NCI-H2196 (cell line): ENCODE measurements around the gene IGFL1.
"Not testable (repeated sequence)": the region's sequence is repeated elsewhere in the genome, so short reads cannot be mapped to it uniquely, and the experiment has no call there.

Experiments
- DNase-seq: peaks from one replicate; lab custom pipeline; 2025; ENCODE audit not compliant: unreplicated experiment; lab: John Stamatoyannopoulos, UW

Gene IGFL1

DNA sequence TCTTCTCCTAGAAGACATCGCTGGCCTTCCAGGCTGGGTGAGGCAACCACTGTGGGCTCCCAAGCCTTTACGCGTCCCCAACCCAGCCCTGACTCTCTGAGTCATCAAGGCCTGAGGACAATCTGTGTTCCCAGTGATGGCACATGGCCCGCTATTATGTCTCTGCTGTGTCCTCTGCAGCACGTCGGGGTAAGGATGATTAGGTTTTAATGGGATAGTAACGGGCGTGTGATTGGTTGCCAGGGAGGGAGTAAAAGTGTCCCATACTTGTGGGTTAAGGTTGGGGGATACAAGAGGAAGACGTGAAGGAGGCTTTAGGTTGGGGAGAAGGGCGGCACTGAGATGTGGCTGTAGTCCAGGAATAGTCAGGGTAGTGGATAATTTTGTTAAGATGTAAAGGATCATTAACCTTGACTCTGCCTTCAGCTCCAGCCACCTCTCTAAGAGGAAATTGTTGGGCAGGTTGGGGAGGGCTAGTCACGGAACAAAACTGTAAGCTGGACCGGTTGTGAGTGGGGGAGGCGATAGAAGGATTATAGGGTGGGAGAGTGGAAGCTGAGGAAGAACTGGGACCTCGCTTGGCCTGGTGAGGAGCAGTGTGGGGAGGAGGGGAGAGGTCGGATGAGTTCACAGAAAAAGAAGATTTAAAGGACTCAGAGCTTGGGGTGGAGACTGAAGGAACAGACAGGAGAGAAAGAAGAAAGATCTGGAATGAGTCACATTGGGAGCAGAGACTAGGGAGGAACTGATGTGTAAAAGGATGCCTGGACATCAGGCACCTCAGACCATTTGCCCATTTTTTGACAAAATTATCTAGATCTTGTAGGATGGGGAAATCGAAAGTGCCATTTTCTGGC is 27.9 kb upstream of the IGFL1 start:
- no peak for DNase-seq

GRCh38 chr19:46202426-46202825 is 27.1 kb upstream of the IGFL1 start:
- DNase-seq: no peak

GRCh38 chr19:46202872-46203860 is 26.4 kb upstream of the IGFL1 start:
- DNase-seq: no peak

- DNase-seq: no peak
Measured at GRCh38 chr19:46204008-46204407, 25.5 kb upstream of the IGFL1 start.

GRCh38 chr19:46205183-46205984 is 24.2 kb upstream of the IGFL1 start:
- DNase-seq: no peak

DNA sequence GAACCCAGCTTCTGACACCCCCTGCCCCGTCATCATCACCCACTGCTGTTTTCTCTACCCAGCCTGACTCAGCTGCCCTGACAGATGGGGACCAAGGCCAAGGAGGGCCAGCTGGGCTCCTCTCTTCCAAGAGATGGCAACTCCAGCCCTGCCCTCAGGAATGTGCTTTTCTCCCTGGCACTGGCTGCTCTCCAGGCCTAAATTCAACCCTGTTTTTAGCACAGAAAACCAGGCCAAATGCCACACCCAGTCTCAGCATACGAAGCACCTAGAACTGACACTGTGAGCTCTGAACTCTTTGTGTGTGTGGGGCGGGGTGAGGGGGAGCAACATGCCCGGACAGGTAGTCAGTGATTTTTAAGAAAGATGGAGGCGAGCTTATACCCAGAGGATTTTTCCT is 23.4 kb upstream of the IGFL1 start:
- DNase-seq: no peak

- no peak for DNase-seq
Measured at GRCh38 chr19:46206682-46207081, 22.9 kb upstream of the IGFL1 start.

DNA sequence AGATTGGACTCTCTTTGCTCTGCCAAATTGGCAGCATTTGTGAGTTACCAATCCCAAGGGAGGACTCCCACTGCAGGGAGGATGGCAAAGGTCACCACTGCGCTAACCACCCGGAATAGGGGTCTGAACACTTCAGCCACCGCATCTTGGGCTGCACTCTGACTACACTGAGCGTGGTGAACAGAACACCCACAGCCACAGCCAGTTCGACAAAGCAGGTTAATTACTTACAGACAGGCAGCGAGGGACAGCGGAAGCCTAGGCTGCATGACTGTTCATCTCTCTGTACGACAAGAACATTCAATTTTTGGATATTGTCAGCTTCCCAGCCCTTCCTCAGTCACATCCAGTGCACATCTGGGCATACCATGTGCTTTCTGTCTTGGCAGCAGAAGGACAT is 21.7 kb upstream of the IGFL1 start:
- DNase-seq: not testable (repeated sequence)

DNA sequence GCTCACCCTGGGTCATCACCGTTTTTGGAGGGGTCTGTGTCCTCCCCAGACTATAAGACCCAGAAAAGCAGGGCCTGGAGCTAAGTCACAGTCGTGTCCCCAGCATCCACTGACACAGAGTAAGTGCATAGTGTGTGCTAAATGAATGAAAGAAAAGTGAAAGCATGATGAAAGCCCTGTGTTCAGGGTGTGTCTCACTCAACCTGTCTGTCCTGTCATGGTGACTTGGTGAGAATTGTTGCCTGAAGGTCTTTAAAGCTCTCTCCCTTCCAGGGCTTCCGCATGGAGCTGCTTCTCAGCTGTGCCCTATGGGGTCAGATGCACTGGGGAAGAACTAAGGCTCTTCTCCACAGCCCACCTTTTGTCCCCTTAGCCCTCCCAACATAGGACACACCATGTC is 20.5 kb upstream of the IGFL1 start:
- no peak for DNase-seq

- no peak for DNase-seq
Measured at GRCh38 chr19:46209472-46209871, 20.1 kb upstream of the IGFL1 start.

- DNase-seq: no peak
Measured at GRCh38 chr19:46210669-46211068, 18.9 kb upstream of the IGFL1 start.

- no peak for DNase-seq
Measured at GRCh38 chr19:46211201-46211881, 18.2 kb upstream of the IGFL1 start.

DNA sequence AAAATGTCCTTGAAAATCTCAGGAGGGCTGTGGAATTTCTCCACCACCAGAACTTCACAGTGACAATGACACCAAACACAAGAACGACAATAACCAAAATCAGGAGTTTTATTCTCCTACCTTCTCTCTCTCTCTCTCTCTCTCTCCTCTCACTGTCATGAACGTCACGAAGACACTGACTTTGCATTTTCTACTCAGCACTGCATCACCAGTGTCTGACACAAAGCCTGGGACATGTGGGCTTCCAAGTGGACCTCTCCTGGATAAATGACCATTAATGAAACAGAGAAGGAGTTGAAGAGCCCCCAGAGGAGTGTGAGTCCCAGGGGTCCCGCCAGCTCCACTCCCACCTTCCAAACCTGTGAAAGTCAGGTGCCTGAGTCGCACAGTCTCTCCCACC is 16.9 kb upstream of the IGFL1 start:
- DNase-seq: not testable (repeated sequence)

GRCh38 chr19:46213156-46213555 is 16.4 kb upstream of the IGFL1 start:
- DNase-seq: no peak

- DNase-seq: no peak
Measured at GRCh38 chr19:46213806-46214205, 15.7 kb upstream of the IGFL1 start.

DNA sequence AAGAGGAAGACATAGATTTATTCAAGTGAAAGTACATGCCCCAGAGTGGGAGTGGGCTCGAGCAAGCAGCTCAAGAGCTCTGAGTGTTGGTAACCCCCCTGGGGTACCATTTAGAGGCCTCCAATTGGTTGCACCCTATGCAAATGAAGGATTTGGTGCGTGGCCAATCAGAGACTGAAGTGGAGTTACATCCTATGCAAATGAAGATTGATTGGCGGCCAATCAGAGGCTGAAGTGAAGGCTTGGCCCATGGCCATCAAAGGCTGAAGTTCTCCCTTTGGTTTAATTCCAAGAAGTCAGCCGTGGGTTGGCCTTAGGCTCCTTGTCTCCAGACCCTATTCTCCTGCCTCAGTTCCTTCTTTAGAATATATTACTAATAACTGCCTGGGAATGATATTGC is 12.9 kb upstream of the IGFL1 start:
- DNase-seq: no peak

- DNase-seq: no peak
Measured at GRCh38 chr19:46217476-46217875, 12.1 kb upstream of the IGFL1 start.

- no peak for DNase-seq
Measured at GRCh38 chr19:46218160-46218559, 11.4 kb upstream of the IGFL1 start.

- DNase-seq: no peak
Measured at GRCh38 chr19:46220038-46220615, 9.4 kb upstream of the IGFL1 start.

- no peak for DNase-seq
Measured at GRCh38 chr19:46221152-46221551, 8.4 kb upstream of the IGFL1 start.
